SK-N-MC (cell line): ENCODE measurements around the gene ZNF79.

Source experiments
- DNase-seq: peaks from one replicate; pipeline ENCODE4 v3.0.0-alpha.2; 2011; ENCODE audit warnings: low read depth, low spot score
- H3K27ac ChIP-seq: fragments of 200-600 bp; sonication (generic); 2 replicates; pipeline ENCODE4 v1.5.1; 2016; ENCODE audit warnings: mixed run types
- H3K36me3 ChIP-seq: fragments of 200-600 bp; sonication (generic); 2 replicates; pipeline ENCODE4 v1.6.1; 2017; ENCODE audit warnings: antibody characterized with exemption, low read length, mixed read lengths; ENCODE audit not compliant: insufficient read depth
- H3K4me3 ChIP-seq: fragments of 200-600 bp; sonication (generic); 2 replicates; pipeline ENCODE4 v1.5.1; 2016
- H3K9ac ChIP-seq: fragments of 200-600 bp; sonication (generic); 2 replicates; pipeline ENCODE4 v1.8.0; 2017; ENCODE audit warnings: mixed run types, mixed read lengths; ENCODE audit not compliant: insufficient read length
- H3K9me3 ChIP-seq: fragments of 200-600 bp; sonication (generic); 2 replicates; pipeline ENCODE4 v1.6.1; 2017; ENCODE audit warnings: low read depth, mild to moderate bottlenecking, antibody characterized with exemption, low read length, moderate library complexity, mixed read lengths
- EZH2 ChIP-seq: fragments of 200-600 bp; sonication (generic); IDR thresholded peaks from one replicate; pipeline ENCODE4 v1.6.1; 2017; ENCODE audit warnings: antibody characterized with exemption
- FOXP2 ChIP-seq: optimal IDR thresholded peaks from 2 replicates; pipeline ENCODE3; 2011; ENCODE audit warnings: mild to moderate bottlenecking, moderate library complexity; ENCODE audit not compliant: insufficient read depth; ENCODE audit errors: extremely low read length, control extremely low read depth
- POLR2AphosphoS5 ChIP-seq: IDR thresholded peaks from 2 replicates; pipeline ENCODE4 v1.6.1; 2012; ENCODE audit warnings: mild to moderate bottlenecking, low read depth, low read length, borderline replicate concordance

Gene ZNF79

GRCh38 chr9:127388856-127389238, 35.3 kb upstream of the ZNF79 start:
- TF ChIP-seq POLR2AphosphoS5 = no peak
- no peak for TF ChIP-seq EZH2
- TF ChIP-seq FOXP2 = no peak
- H3K36me3 ChIP-seq = no peaks in the 10 kb centered on the region
- peak overlapping the region; percentile 18 for H3K9ac ChIP-seq
- DNase-seq = no peak
- no peaks in the 10 kb centered on the region for H3K9me3 ChIP-seq
- H3K4me3 ChIP-seq = peak overlapping the region; percentile 63
- H3K27ac ChIP-seq = peak overlapping the region; percentile 75

GRCh38 chr9:127389381-127390247, 34.6 kb upstream of the ZNF79 start:
- DNase-seq = no peak
- Histone ChIP-seq H3K9ac (no peak overlapping the region), H3K36me3 (no peaks in the 10 kb centered on the region), H3K4me3 (no peak overlapping the region), H3K27ac (no peak overlapping the region), H3K9me3 (no peaks in the 10 kb centered on the region)
- TF ChIP-seq EZH2 = no peak

GRCh38 chr9:127390248-127390545, 34.0 kb upstream of the ZNF79 start:
- DNase-seq = no peak

GRCh38 chr9:127390563-127390962, 33.6 kb upstream of the ZNF79 start:
- TF ChIP-seq EZH2 (no peak), FOXP2 (no peak), POLR2AphosphoS5 (no peak)
- Histone ChIP-seq H3K9me3 (no peaks in the 10 kb centered on the region), H3K27ac (no peak overlapping the region), H3K4me3 (no peak overlapping the region), H3K9ac (no peak overlapping the region), H3K36me3 (no peaks in the 10 kb centered on the region)
- DNase-seq = no peak

More at GRCh38 chr9:127390248-127390545, 34.0 kb upstream of the ZNF79 start:
- TF ChIP-seq FOXP2 = no peak
- no peak for TF ChIP-seq EZH2
- no peak for TF ChIP-seq POLR2AphosphoS5
- Histone ChIP-seq H3K36me3 (no peaks in the 10 kb centered on the region), H3K9me3 (no peaks in the 10 kb centered on the region), H3K27ac (no peak overlapping the region), H3K9ac (no peak overlapping the region), H3K4me3 (no peak overlapping the region)

GRCh38 chr9:127392166-127392565, 32.0 kb upstream of the ZNF79 start:
- Histone ChIP-seq H3K27ac (no peak overlapping the region), H3K9ac (no peak overlapping the region), H3K9me3 (no peaks in the 10 kb centered on the region), H3K4me3 (no peak overlapping the region), H3K36me3 (no peaks in the 10 kb centered on the region)
- no peak for DNase-seq
- TF ChIP-seq EZH2 (no peak), POLR2AphosphoS5 (no peak), FOXP2 (no peak)

- Histone ChIP-seq H3K27ac (no peak overlapping the region), H3K36me3 (no peaks in the 10 kb centered on the region), H3K4me3 (no peak overlapping the region), H3K9ac (no peak overlapping the region), H3K9me3 (no peaks in the 10 kb centered on the region)
- TF ChIP-seq POLR2AphosphoS5 (no peak), EZH2 (no peak), FOXP2 (no peak)
- no peak for DNase-seq
These were observed 31.2 kb upstream of the ZNF79 start for GRCh38 chr9:127392976-127393375.

GRCh38 chr9:127393645-127394044, 30.5 kb upstream of the ZNF79 start:
- DNase-seq = no peak
- no peak for TF ChIP-seq FOXP2
- no peak for TF ChIP-seq POLR2AphosphoS5
- no peak for TF ChIP-seq EZH2
- no peaks in the 10 kb centered on the region for H3K36me3 ChIP-seq
- no peak overlapping the region for H3K27ac ChIP-seq
- no peaks in the 10 kb centered on the region for H3K9me3 ChIP-seq
- H3K9ac ChIP-seq = no peak overlapping the region
- H3K4me3 ChIP-seq = no peak overlapping the region

GRCh38 chr9:127395497-127396252, 28.5 kb upstream of the ZNF79 start:
- Histone ChIP-seq H3K27ac (no peak overlapping the region), H3K9ac (no peak overlapping the region), H3K9me3 (no peaks in the 10 kb centered on the region), H3K36me3 (no peaks in the 10 kb centered on the region), H3K4me3 (peak overlapping the region; percentile 79)
- DNase-seq = no peak
- TF ChIP-seq POLR2AphosphoS5 = no peak
- no peak for TF ChIP-seq EZH2
- TF ChIP-seq FOXP2 = no peak
